Calu3 (cell line): ENCODE results near the gene HECW1. TPM values are rescaled to one million over a fixed set of nuclear protein-coding genes. Genes with fewer than 3 reads are reported as not detected.
"Not testable (repeated sequence)": the region's sequence is repeated elsewhere in the genome, so short reads cannot be mapped to it uniquely, and the experiment has no call there.

Experiments used
- BruUV-seq: library from RNA; stranded (reverse); fragments of 400-500 nt; replicated peaks from 2 replicates; lab custom pipeline; 2021; lab: Mats Ljungman, UMichigan
- CTCF ChIA-PET: fragments of 300-600 bp; sonication (Branson Sonifier 250); formaldehyde crosslinking; loops from one replicate; lab custom pipeline; 2022; ENCODE audit warnings: antibody characterized with exemption; lab: Charles Lee
- DNase-seq: peaks from one replicate; pipeline ENCODE4 v3.0.0; 2022
- H3K27ac Mint-ChIP-seq: one replicate; pipeline ENCODE4 v1.8.0; 2022; ENCODE audit warnings: mixed read lengths; ENCODE audit not compliant: unreplicated experiment
- H3K27me3 Mint-ChIP-seq: one replicate; pipeline ENCODE4 v1.8.0; 2022; ENCODE audit warnings: mixed read lengths; ENCODE audit not compliant: unreplicated experiment
- H3K36me3 Mint-ChIP-seq: one replicate; pipeline ENCODE4 v1.8.0; 2022; ENCODE audit warnings: mild to moderate bottlenecking, moderate library complexity, mixed read lengths; ENCODE audit not compliant: insufficient read depth, unreplicated experiment
- H3K4me1 Mint-ChIP-seq: one replicate; pipeline ENCODE4 v1.8.0; 2022; ENCODE audit warnings: mild to moderate bottlenecking, low read depth, mixed read lengths; ENCODE audit not compliant: unreplicated experiment
- H3K4me3 Mint-ChIP-seq: one replicate; pipeline ENCODE4 v1.8.0; 2022; ENCODE audit warnings: mild to moderate bottlenecking, low read depth, moderate library complexity, mixed read lengths; ENCODE audit not compliant: unreplicated experiment
- H3K9me3 Mint-ChIP-seq: one replicate; pipeline ENCODE4 v1.8.0; 2022; ENCODE audit warnings: low read depth, mixed read lengths; ENCODE audit not compliant: unreplicated experiment
- intact Hi-C: fragments of 100-400 bp; cut with micrococcal nuclease; formaldehyde crosslinking; loops from one replicate; pipeline ENCODE4 v1.10.0; 2022; ENCODE audit not compliant: unreplicated experiment
- total RNA-seq: library from RNA; stranded (reverse); gene quantifications from 2 replicates; pipeline ENCODE4 v1.2.3, GENCODE V29; 2022
- TF ChIP-seq, protein P1 (sequence below): fragments of 200-600 bp; IDR thresholded peaks from one replicate; pipeline ENCODE4 v1.8.0; 2022; ENCODE audit warnings: antibody characterized with exemption; ENCODE audit not compliant: unreplicated experiment

Gene HECW1
- total RNA-seq, 1 experiment from 2014 or later: 0.33 TPM

DNA sequence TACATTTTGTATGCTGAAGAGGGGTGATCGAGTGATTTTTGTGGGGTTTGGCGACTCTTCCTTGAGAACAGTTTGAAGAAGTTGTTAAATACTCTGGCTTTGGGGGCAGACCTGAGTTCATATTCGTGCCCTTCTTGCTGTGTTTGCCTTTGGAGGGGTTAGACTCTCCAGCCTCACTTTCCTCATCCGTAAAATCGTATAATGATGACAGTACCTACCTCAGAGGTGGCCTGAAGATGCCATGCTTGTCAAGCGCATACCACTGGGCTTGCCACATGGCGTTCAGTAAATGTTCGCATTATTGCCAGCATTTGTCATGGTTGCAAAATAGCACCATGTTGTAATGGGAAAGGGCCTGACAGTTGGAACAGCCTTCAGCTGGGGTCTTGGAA, 471.7 kb downstream of the HECW1 start:
- Mint-ChIP-seq H3K4me1 (peaks cover 26% of the 10 kb centered on the region), H3K27me3 (no peaks in the 10 kb centered on the region), H3K4me3 (peak overlapping the region; percentile 92), H3K36me3 (peaks cover 45% of the 10 kb centered on the region), H3K9me3 (no peaks in the 10 kb centered on the region), H3K27ac (peak overlapping the region; percentile 86)
- TF ChIP-seq, protein P1, sequence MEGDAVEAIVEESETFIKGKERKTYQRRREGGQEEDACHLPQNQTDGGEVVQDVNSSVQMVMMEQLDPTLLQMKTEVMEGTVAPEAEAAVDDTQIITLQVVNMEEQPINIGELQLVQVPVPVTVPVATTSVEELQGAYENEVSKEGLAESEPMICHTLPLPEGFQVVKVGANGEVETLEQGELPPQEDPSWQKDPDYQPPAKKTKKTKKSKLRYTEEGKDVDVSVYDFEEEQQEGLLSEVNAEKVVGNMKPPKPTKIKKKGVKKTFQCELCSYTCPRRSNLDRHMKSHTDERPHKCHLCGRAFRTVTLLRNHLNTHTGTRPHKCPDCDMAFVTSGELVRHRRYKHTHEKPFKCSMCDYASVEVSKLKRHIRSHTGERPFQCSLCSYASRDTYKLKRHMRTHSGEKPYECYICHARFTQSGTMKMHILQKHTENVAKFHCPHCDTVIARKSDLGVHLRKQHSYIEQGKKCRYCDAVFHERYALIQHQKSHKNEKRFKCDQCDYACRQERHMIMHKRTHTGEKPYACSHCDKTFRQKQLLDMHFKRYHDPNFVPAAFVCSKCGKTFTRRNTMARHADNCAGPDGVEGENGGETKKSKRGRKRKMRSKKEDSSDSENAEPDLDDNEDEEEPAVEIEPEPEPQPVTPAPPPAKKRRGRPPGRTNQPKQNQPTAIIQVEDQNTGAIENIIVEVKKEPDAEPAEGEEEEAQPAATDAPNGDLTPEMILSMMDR: no peak
- TSS peak; percentile 21 for BruUV-seq
- CTCF ChIA-PET: interaction anchor here (1.3 to 4.7 kb wide), 3 partner anchors 18 to 115 kb away, joined by 3 to 201 read pairs (median 7); no protein-coding TSS in a partner anchor
- DNase-seq: peak; percentile 54
- intact Hi-C loops: loop anchor here (2.0 to 5.0 kb wide), 2 partner anchors 43 to 63 kb away; no protein-coding TSS in a partner anchor

DNA sequence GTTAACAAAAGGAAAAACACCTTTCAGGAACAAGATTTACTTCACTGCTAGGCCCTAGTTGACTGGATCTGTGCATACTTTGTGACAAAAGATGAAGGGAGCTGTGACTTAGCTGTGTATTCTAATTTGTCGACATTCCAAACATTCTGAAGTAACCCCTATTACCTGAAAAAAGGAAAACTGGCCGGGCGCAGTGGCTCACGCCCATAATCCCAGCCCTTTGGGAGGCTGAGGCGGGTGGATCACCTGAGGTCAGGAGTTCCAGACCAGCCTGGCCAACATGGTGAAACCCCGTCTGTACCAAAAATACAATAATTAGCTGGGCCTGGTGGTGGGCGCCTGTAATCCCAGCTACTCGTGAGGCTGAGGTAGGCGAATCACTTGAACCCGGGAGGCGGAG, 472.3 kb downstream of the HECW1 start:
- peak overlapping the region; percentile 92 for H3K4me3 Mint-ChIP-seq
- peaks cover 45% of the 10 kb centered on the region for H3K36me3 Mint-ChIP-seq
- intact Hi-C loops: loop anchor here (2.0 to 5.0 kb wide), 2 partner anchors 42 to 63 kb away; no protein-coding TSS in a partner anchor
- BruUV-seq, H3K27me3 Mint-ChIP-seq, H3K9me3 Mint-ChIP-seq, DNase-seq: not testable (repeated sequence)
- peak overlapping the region; percentile 86 for H3K27ac Mint-ChIP-seq
- H3K4me1 Mint-ChIP-seq: peaks cover 32% of the 10 kb centered on the region
- CTCF ChIA-PET: interaction anchor here (1.3 to 4.7 kb wide), 3 partner anchors 17 to 114 kb away, joined by 3 to 201 read pairs (median 7); no protein-coding TSS in a partner anchor

DNA sequence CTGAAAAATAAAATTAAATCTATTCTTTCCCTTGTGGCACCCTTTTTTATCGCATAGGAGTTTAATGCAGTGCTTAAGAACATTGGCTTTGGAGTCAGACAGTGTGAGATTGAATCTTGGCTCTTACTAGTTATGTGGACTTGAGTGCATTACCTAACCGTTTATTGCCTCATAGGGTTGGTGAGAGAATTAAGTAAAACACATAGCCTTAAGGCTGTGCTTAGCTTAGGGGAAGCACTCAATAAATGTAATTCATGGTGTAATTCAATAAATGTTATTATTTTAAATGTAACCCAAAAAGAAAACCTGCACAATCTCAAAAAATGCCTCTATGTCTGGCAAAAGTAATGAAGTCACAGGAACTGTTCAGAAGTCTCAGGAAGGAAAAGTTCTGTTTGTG, 473.1 kb downstream of the HECW1 start:
- CTCF ChIA-PET: interaction anchor here (0.8 to 4.7 kb wide), 3 partner anchors 34 to 114 kb away, joined by 3 to 201 read pairs (median 7); no protein-coding TSS in a partner anchor

DNA sequence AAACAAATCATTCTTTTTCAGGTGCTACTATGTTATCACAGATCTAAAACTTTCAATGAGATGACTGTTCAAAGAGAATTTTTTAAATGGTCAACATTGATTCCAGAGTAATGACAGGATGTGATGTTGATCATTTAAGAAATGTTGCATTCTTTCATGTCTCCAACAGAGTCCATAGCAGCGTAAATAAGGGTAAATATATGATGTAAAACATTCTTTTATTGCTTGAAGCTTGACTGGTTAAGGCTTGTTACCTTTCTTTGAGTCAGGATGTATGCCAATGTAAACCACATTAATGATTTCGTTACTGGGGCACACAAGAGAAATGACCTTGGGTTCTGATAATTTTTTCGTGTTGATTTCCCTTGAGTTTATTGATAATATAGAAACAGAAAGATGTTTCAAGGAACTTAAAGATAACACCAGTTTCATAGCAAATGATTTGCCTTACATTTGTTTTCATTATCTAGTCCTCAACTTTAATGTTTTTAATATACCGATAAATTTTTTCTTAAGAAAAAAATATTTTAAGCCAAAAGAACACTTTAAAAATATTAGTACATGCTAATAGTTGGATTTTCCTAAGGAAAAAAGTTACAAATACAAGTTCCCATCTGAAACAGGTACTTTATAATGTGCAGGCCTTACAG, 473.9 kb downstream of the HECW1 start:
- DNase-seq: no peak
- no peaks in the 10 kb centered on the region for H3K27me3 Mint-ChIP-seq
- H3K4me3 Mint-ChIP-seq: peak overlapping the region; percentile 92

More for the DNA sequence above, 473.1 kb downstream of the HECW1 start:
- H3K9me3 Mint-ChIP-seq: no peaks in the 10 kb centered on the region
- peaks cover 45% of the 10 kb centered on the region for H3K36me3 Mint-ChIP-seq
- H3K27me3 Mint-ChIP-seq: no peaks in the 10 kb centered on the region
- no peak for DNase-seq
- H3K4me1 Mint-ChIP-seq: peaks cover 39% of the 10 kb centered on the region
- no TSS peak for BruUV-seq
- peak overlapping the region; percentile 86 for H3K27ac Mint-ChIP-seq
- TF ChIP-seq, protein P1: no peak
- peak overlapping the region; percentile 92 for H3K4me3 Mint-ChIP-seq
- intact Hi-C loops: loop anchor here (2.0 kb wide), 1 partner anchor 41 kb away; no protein-coding TSS in a partner anchor

More for the DNA sequence above, 473.9 kb downstream of the HECW1 start:
- Mint-ChIP-seq H3K4me1 (peaks cover 47% of the 10 kb centered on the region), H3K36me3 (peaks cover 45% of the 10 kb centered on the region), H3K9me3 (no peaks in the 10 kb centered on the region), H3K27ac (peak overlapping the region; percentile 86)
- BruUV-seq: no TSS peak
- TF ChIP-seq, protein P1: no peak
- intact Hi-C loops: no loop called here
- CTCF ChIA-PET: interaction anchor here (0.7 to 2.0 kb wide), 4 partner anchors 34 to 114 kb away, joined by 3 to 7 read pairs (median 4); no protein-coding TSS in a partner anchor
